PC-9 (cell line): ENCODE data around the gene SNAPC2. TPM values are rescaled to one million over a fixed set of nuclear protein-coding genes. Genes with fewer than 3 reads are reported as not detected.

ENCODE experiments used
- BruUV-seq: library from RNA; stranded (reverse); fragments of 400-500 nt; replicated peaks from 2 replicates; lab custom pipeline; 2021; lab: Mats Ljungman, UMichigan
- CTCF ChIA-PET: fragments of 300-600 bp; sonication (Branson Sonifier 250); formaldehyde crosslinking; loops from one replicate; lab custom pipeline; 2022; ENCODE audit warnings: antibody characterized with exemption; lab: Charles Lee
- POLR2A ChIA-PET: fragments of 300-600 bp; sonication (Branson Sonifier 250); formaldehyde crosslinking; loops from one replicate; lab custom pipeline; 2022; ENCODE audit warnings: antibody characterized with exemption; ENCODE audit not compliant: unreplicated experiment; lab: Charles Lee
- DNase-seq, 2 experiments: peaks; one replicate each; pipeline versions ENCODE4 v3.0.0 to v3.0.0-alpha.2; 2015 to 2022; ENCODE audit warnings: mixed read lengths in 1 of 2
- H2AFZ ChIP-seq: fragments of 200-600 bp; sonication (generic); 2 replicates; pipeline ENCODE4 v1.8.1; 2017; ENCODE audit warnings: antibody characterized with exemption
- H3F3A ChIP-seq: fragments of 200-600 bp; sonication (generic); 2 replicates; pipeline ENCODE4 v1.8.1; 2017; ENCODE audit warnings: antibody characterized with exemption, mild to moderate bottlenecking, low read depth; ENCODE audit not compliant: insufficient read depth
- H3K27ac ChIP-seq: fragments of 200-600 bp; sonication (generic); 2 replicates; pipeline ENCODE4 v1.6.1; 2016; ENCODE audit warnings: mixed run types
- H3K27me3 ChIP-seq: fragments of 200-600 bp; sonication (generic); 2 replicates; pipeline ENCODE4 v1.6.1; 2016; ENCODE audit warnings: low read depth, mixed run types; ENCODE audit not compliant: insufficient read depth
- H3K36me3 ChIP-seq: fragments of 200-600 bp; sonication (generic); 2 replicates; pipeline ENCODE4 v1.6.1; 2016; ENCODE audit warnings: low read depth, mixed run types
- H3K4me1 ChIP-seq: fragments of 200-600 bp; sonication (generic); replicated peaks from 2 replicates; pipeline ENCODE4 v1.6.1; 2016; ENCODE audit warnings: mixed run types; ENCODE audit not compliant: insufficient read depth
- H3K4me2 ChIP-seq: fragments of 200-600 bp; sonication (generic); 2 replicates; pipeline ENCODE4 v1.6.1; 2017; ENCODE audit warnings: mixed run types
- H3K4me3 ChIP-seq: fragments of 200-600 bp; sonication (generic); 2 replicates; pipeline ENCODE4 v1.6.1; 2016; ENCODE audit warnings: mixed run types
- H3K79me2 ChIP-seq: fragments of 200-600 bp; sonication (generic); 2 replicates; pipeline ENCODE4 v1.6.1; 2017; ENCODE audit warnings: low read depth, mixed run types
- H3K9me2 ChIP-seq: fragments of 200-600 bp; sonication (generic); 2 replicates; pipeline ENCODE4 v1.8.1; 2017; ENCODE audit warnings: mild to moderate bottlenecking; ENCODE audit not compliant: insufficient read depth
- H3K9me3 ChIP-seq: fragments of 200-600 bp; sonication (generic); 2 replicates; pipeline ENCODE4 v1.8.1; 2016; ENCODE audit warnings: low read depth; ENCODE audit not compliant: insufficient read depth
- H4K20me1 ChIP-seq: fragments of 200-600 bp; sonication (generic); 2 replicates; pipeline ENCODE4 v1.8.1; 2017; ENCODE audit not compliant: insufficient read depth
- CTCF ChIP-seq: fragments of 200-600 bp; sonication (generic); conservative IDR thresholded peaks from 2 replicates; pipeline ENCODE4 v1.6.1; 2017; ENCODE audit warnings: mixed run types, antibody characterized with exemption, mild to moderate bottlenecking, moderate library complexity
- EZH2 ChIP-seq: fragments of 200-600 bp; sonication (generic); IDR thresholded peaks from 2 replicates; pipeline ENCODE4 v1.8.0; 2017; ENCODE audit warnings: antibody characterized with exemption, low read depth
- intact Hi-C: fragments of 100-400 bp; cut with micrococcal nuclease; formaldehyde crosslinking; loops from one replicate; pipeline ENCODE4 v1.10.0; 2022; ENCODE audit not compliant: unreplicated experiment
- total RNA-seq: library from RNA; stranded (reverse); gene quantifications from 2 replicates; pipeline ENCODE4 v1.2.3, GENCODE V29; 2021

Gene SNAPC2
- total RNA-seq, 1 experiment from 2014 or later, result 37.5 TPM

GRCh38 chr19:7965921-7966665 lies 46.0 kb downstream of the SNAPC2 start:
- Histone ChIP-seq H2AFZ (no peak overlapping the region), H4K20me1 (peaks cover 24% of the 10 kb centered on the region), H3K9me2 (no peaks in the 10 kb centered on the region), H3K4me3 (no peak overlapping the region), H3K79me2 (no peaks in the 10 kb centered on the region), H3F3A (peaks cover 19% of the 10 kb centered on the region), H3K9me3 (no peaks in the 10 kb centered on the region), H3K27ac (no peak overlapping the region), H3K27me3 (no peaks in the 10 kb centered on the region), H3K36me3 (peaks cover 22% of the 10 kb centered on the region), H3K4me2 (no peak overlapping the region), H3K4me1 (no peaks in the 10 kb centered on the region)
- no peak for TF ChIP-seq CTCF
- intact Hi-C loops, result no loop called here
- CTCF ChIA-PET, result no interaction called here
- POLR2A ChIA-PET, result interaction anchor here (0.7 kb wide), 1 partner anchor 287 kb away, joined by 3 read pairs; no protein-coding TSS in a partner anchor
- no peak for DNase-seq
- no TSS peak for BruUV-seq

GRCh38 chr19:7968008-7968795 lies 48.1 kb downstream of the SNAPC2 start:
- Histone ChIP-seq H3K79me2 (no peaks in the 10 kb centered on the region), H3K9me2 (no peaks in the 10 kb centered on the region), H3K9me3 (no peaks in the 10 kb centered on the region), H3K4me1 (no peaks in the 10 kb centered on the region), H3K4me3 (no peak overlapping the region), H3K36me3 (peaks cover 22% of the 10 kb centered on the region), H3K27me3 (no peaks in the 10 kb centered on the region), H3K4me2 (no peak overlapping the region), H3K27ac (no peak overlapping the region), H2AFZ (no peak overlapping the region), H4K20me1 (peaks cover 35% of the 10 kb centered on the region), H3F3A (peaks cover 24% of the 10 kb centered on the region)
- CTCF ChIA-PET, result no interaction called here
- BruUV-seq, result no TSS peak
- no peak for TF ChIP-seq CTCF
- TF ChIP-seq EZH2, result no peak
- no peak for DNase-seq
- POLR2A ChIA-PET, result no interaction called here
- intact Hi-C loops, result no loop called here

- Histone ChIP-seq H3K36me3 (peaks cover 22% of the 10 kb centered on the region), H3K4me2 (no peak overlapping the region), H2AFZ (no peak overlapping the region), H4K20me1 (peaks cover 35% of the 10 kb centered on the region), H3F3A (peaks cover 25% of the 10 kb centered on the region), H3K27ac (no peak overlapping the region), H3K9me3 (no peaks in the 10 kb centered on the region), H3K4me1 (no peaks in the 10 kb centered on the region), H3K27me3 (no peaks in the 10 kb centered on the region), H3K9me2 (no peaks in the 10 kb centered on the region), H3K4me3 (no peak overlapping the region), H3K79me2 (no peaks in the 10 kb centered on the region)
- intact Hi-C loops, result no loop called here
- no peak for TF ChIP-seq EZH2
- no peak for TF ChIP-seq CTCF
- no peak for DNase-seq
- ChIA-PET CTCF (no interaction called here), POLR2A (no interaction called here)
- BruUV-seq, result no TSS peak
Measured at GRCh38 chr19:7968796-7969554, 48.8 kb downstream of the SNAPC2 start.
